Left lung (tissue), 10 donors: ENCODE data around the gene IL34. TPM values are rescaled to one million over a fixed set of nuclear protein-coding genes. Genes with fewer than 3 reads are reported as not detected.

Source experiments
- ATAC-seq: fragments of 200-7000 bp; cut with Tn5 transposase; one replicate; pipeline ENCODE4 v1.9.1; 2020; ENCODE audit warnings: moderate library complexity
- DNase-seq, 4 donors: peaks; one replicate each; pipeline ENCODE4 v3.0.0-alpha.2; 2013 to 2020
- H3K27ac ChIP-seq, 2 donors: fragments of 200-600 bp; sonication (generic) in 1 of 2; one replicate each; pipeline versions ENCODE4 v1.5.0 to v1.8.0; 2020 to 2021
- H3K27me3 ChIP-seq, 2 donors: fragments of 200-600 bp; sonication (generic) in 1 of 2; one replicate each; pipeline versions ENCODE4 v1.5.0 to v1.8.0; 2020 to 2021
- H3K36me3 ChIP-seq, 2 donors: fragments of 200-600 bp; sonication (generic) in 1 of 2; one replicate each; pipeline versions ENCODE4 v1.5.0 to v1.8.0; 2020 to 2021
- H3K4me1 ChIP-seq, 2 donors: fragments of 200-600 bp; one replicate each; pipeline ENCODE4 v1.8.0; 2021
- H3K4me3 ChIP-seq, 2 donors: fragments of 200-600 bp; sonication (generic) in 1 of 2; one replicate each; pipeline versions ENCODE4 v1.5.0 to v1.8.0; 2020 to 2021; ENCODE audit warnings: mild to moderate bottlenecking in 1 of 2
- H3K9me3 ChIP-seq, 2 donors: fragments of 200-600 bp; sonication (generic) in 1 of 2; one replicate each; pipeline versions ENCODE4 v1.5.0 to v1.8.0; 2020 to 2021
- intact Hi-C, 2 donors: fragments of 100-400 bp; cut with DNase I; formaldehyde crosslinking; loops; one replicate each; pipeline versions ENCODE4 v1.11.2 to v1.14.2; 2022
- polyA plus RNA-seq, 6 donors: library from polyadenylated mRNA; unstranded; fragments of 120-200 nt; gene quantifications; one replicate each; pipeline ENCODE4 v1.2.1, GENCODE V29; 2013; ENCODE audit not compliant: insufficient read length in 6 of 6
- total RNA-seq, 2 donors: library from RNA; stranded (reverse); fragmentation: NEBNext Ultra II Directional; extraction: Animal tissue kit (Norgen Biotek cat#: 25700); gene quantifications; one replicate each; pipeline ENCODE4 v1.2.1, GENCODE V29; 2021
- TF ChIP-seq, protein P1 (sequence below), 2 donors: fragments of 200-600 bp; sonication (generic) in 1 of 2; IDR thresholded peaks; one replicate each; pipeline versions ENCODE4 v1.5.0 to v1.8.0; 2021; ENCODE audit warnings: antibody characterized with exemption in 2 of 2
- donor health status: DM: no; HTN: yes; CAD: no.
- donor health status: DM: no; HTN: no; CAD: no.

IL34 gene
- total and polyA plus RNA-seq, 8 donors, result 0.24 to 4.1 (median 0.45) TPM

DNA sequence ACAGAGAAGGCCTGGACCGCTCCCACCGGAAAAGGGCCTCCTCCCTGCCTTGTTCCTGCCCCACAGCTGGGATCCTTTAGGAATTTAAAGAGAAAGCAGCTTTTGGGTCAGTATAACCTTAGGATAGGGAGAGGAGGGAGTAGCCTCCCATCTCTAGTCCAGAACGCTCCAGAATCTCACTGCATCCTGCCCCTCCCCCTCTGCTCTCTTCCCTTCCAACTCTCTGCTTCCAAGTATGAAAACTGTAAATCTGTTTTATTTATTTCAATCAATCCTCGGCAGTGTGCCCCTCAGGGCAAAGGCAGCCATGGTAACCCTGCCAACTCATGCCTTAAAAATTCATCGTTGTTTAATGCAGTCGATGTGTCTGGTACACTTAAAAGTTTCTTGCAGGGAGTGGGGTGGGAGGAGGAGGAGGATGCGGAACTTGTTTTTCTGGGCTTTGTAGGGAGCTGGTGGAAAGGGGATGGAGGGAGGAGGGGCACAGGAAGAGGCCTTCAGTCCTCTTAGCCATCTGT is 60.6 kb downstream of the IL34 start:
- intact Hi-C loops, result no loop called here
- Histone ChIP-seq H3K4me3 (no peak overlapping the region), H3K27ac (peak overlapping the region in 1 of 2 donors; percentile 5), H3K4me1 (peaks cover 18 to 43% of the 10 kb centered on the region in 2 donors), H3K27me3 (no peaks in the 10 kb centered on the region), H3K9me3 (no peaks in the 10 kb centered on the region), H3K36me3 (peaks cover 0 to 11% of the 10 kb centered on the region in 2 donors)
- no peak for DNase-seq
- ATAC-seq, result no peak
- TF ChIP-seq, protein P1, sequence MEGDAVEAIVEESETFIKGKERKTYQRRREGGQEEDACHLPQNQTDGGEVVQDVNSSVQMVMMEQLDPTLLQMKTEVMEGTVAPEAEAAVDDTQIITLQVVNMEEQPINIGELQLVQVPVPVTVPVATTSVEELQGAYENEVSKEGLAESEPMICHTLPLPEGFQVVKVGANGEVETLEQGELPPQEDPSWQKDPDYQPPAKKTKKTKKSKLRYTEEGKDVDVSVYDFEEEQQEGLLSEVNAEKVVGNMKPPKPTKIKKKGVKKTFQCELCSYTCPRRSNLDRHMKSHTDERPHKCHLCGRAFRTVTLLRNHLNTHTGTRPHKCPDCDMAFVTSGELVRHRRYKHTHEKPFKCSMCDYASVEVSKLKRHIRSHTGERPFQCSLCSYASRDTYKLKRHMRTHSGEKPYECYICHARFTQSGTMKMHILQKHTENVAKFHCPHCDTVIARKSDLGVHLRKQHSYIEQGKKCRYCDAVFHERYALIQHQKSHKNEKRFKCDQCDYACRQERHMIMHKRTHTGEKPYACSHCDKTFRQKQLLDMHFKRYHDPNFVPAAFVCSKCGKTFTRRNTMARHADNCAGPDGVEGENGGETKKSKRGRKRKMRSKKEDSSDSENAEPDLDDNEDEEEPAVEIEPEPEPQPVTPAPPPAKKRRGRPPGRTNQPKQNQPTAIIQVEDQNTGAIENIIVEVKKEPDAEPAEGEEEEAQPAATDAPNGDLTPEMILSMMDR (IDR thresholded peaks at IDR 0.05), result no peak

DNA sequence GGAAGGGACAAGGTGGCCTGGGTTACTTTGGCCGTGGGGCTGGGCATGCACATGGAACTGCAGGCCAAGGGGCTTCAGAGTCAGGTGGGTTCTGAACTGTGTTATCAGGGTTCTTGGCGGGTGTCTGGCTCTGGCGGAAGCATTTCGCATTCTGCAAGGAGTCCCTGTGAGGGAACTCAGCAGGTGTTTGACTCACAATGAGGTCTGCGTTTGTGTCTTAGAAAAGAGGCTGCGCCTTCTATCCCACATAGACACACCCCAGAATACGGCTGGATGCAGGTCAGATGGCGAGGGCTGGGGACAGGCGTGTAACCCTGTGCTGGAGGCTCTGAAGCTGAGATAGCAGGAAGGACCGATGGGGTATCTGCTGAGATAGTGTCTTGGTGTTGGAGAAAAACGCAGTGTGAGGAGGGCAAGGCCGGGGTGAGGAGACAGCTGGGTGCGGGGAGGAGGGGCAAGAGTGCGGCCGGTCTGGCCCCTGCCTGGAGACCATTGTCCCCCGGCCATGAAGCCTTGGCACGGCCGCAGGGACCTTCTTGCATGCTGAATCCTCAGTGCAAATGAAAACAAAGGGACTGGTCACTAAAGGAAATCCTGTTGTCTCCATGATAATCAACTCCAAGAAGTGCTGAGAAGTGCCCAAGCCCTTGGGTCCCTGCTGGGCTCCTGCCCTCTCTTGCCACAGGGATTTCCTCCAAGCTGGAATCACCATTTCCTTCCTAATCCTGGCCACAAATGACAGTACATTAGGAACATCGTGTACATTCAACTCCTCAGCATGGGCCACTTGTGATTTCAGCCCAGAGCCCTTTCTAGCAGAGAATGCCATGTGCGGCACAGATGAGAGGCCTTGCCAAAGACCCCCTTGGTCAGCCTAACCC is 62.2 kb downstream of the IL34 start:
- no peaks in the 10 kb centered on the region for H3K27me3 ChIP-seq
- H3K9me3 ChIP-seq, result no peaks in the 10 kb centered on the region
- peaks cover 10 to 33% of the 10 kb centered on the region in 2 donors for H3K4me1 ChIP-seq
- DNase-seq (no peak), ATAC-seq (no peak)
- TF ChIP-seq, protein P1 (IDR thresholded peaks at IDR 0.05), result no peak
- H3K4me3 ChIP-seq, result no peak overlapping the region
- peak overlapping the region in 1 of 2 donors; percentile 24 for H3K27ac ChIP-seq
- peaks cover 0 to 11% of the 10 kb centered on the region in 2 donors for H3K36me3 ChIP-seq
- intact Hi-C loops, result no loop called here

DNA sequence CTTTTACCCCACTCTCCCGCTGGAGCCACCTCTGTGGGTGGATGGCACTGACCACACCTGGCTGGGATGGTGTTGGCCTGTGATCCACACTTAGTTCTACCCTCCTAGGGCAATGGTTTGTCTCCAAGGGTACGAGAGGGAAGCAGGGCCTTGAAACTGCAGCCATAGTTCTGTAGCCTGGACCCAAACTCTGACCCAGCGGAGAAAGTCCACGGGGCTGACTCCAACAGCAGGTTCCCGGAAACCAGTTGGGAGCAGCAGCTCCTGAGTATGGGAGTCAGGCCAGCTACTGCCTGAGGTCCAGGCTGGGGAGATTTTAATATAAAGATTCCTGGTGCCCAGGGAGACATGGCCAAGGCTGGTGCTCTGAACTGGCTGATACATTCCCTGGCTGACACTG is 63.1 kb downstream of the IL34 start:
- H3K4me1 ChIP-seq, result peaks cover 10 to 28% of the 10 kb centered on the region in 2 donors
- intact Hi-C loops, result no loop called here
- peak overlapping the region in 1 of 2 donors; percentile 24 for H3K27ac ChIP-seq

DNA sequence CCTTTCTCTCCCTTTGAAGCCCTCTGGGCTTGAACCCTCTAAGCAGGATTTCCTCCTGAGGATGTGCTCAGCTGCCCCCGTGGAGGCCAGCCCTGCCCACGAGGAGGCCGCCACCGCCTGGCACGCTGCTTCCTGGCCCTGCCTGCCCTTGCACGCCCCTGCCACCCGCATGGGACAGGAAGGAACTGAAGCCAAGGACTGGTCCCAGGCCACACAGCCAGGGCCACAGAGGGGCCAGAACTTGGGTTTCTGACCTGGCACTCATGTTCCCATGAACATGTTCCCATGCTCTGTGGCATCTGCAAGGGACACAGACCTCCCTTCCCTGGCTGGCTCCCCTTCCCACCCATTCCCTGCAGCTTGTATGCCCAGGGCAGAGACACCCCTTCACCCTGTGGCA is 63.6 kb downstream of the IL34 start:
- Histone ChIP-seq H3K36me3 (peaks cover 0 to 11% of the 10 kb centered on the region in 2 donors), H3K4me3 (no peak overlapping the region), H3K27ac (peak overlapping the region in 1 of 2 donors; percentile 24), H3K9me3 (no peaks in the 10 kb centered on the region), H3K27me3 (no peaks in the 10 kb centered on the region), H3K4me1 (peaks cover 14 to 33% of the 10 kb centered on the region in 2 donors)
- TF ChIP-seq, protein P1 (IDR thresholded peaks at IDR 0.05), result no peak
- no peak for ATAC-seq
- DNase-seq, result no peak
- intact Hi-C loops, result no loop called here

More for the DNA sequence above, 63.1 kb downstream of the IL34 start:
- H3K27me3 ChIP-seq, result no peaks in the 10 kb centered on the region
- TF ChIP-seq, protein P1 (IDR thresholded peaks at IDR 0.05), result no peak
- DNase-seq (no peak), ATAC-seq (no peak)
- peaks cover 0 to 11% of the 10 kb centered on the region in 2 donors for H3K36me3 ChIP-seq
- no peaks in the 10 kb centered on the region for H3K9me3 ChIP-seq
- H3K4me3 ChIP-seq, result no peak overlapping the region

Other genes with a start within 250 kb of the IL34 start
- 10 to 100 TPM; 28.7 to 35.1 TPM for gene ST3GAL2, start 207.5 kb upstream of the IL34 start, total RNA-seq
- 10 to 100 TPM; 25.3 to 38.5 (median 30.6) TPM for gene ST3GAL2, start 207.5 kb upstream of the IL34 start, polyA plus RNA-seq
- gene FCSK, start 192.0 kb upstream of the IL34 start, total RNA-seq, result 10 to 100 TPM; 20.4 to 20.7 TPM
- 10 to 100 TPM; 11.0 to 17.8 (median 14.3) TPM for gene FCSK, start 192.0 kb upstream of the IL34 start, polyA plus RNA-seq
- gene COG4, start 123.0 kb upstream of the IL34 start, total RNA-seq, result 10 to 100 TPM; 58.5 to 66.7 TPM
- 10 to 100 TPM; 56.0 to 64.0 (median 58.6) TPM for gene COG4, start 123.0 kb upstream of the IL34 start, polyA plus RNA-seq
- gene SF3B3, start 122.7 kb upstream of the IL34 start, total RNA-seq, result 100 to 1,000 TPM; 210 to 255 TPM
- 100 to 1,000 TPM; 331 to 396 (median 375) TPM for gene SF3B3, start 122.7 kb upstream of the IL34 start, polyA plus RNA-seq
- gene MTSS2, start 39.5 kb downstream of the IL34 start, total RNA-seq, result 10 to 100 TPM; 58.1 to 96.3 TPM
- 100 to 1,000 TPM in 4 of 6 donors, 10 to 100 TPM in 2; 95.3 to 106 (median 102) TPM for gene MTSS2, start 39.5 kb downstream of the IL34 start, polyA plus RNA-seq
- gene VAC14, start 154.6 kb downstream of the IL34 start, total RNA-seq, result 10 to 100 TPM; 40.0 to 53.2 TPM
- 10 to 100 TPM; 22.2 to 31.7 (median 28.6) TPM for gene VAC14, start 154.6 kb downstream of the IL34 start, polyA plus RNA-seq